GM11168 (cell line): ENCODE results near the gene PHPT1.
"Not testable (repeated sequence)": the region's sequence is repeated elsewhere in the genome, so short reads cannot be mapped to it uniquely, and the experiment has no call there.

Experiments
- in situ Hi-C: fragments of 300-500 bp; cut with MboI; formaldehyde crosslinking; loops from one replicate; pipeline ENCODE4 v1.12.0; 2022; ENCODE audit warnings: low sequenced_read_pairs; ENCODE audit not compliant: unreplicated experiment

Gene PHPT1

DNA sequence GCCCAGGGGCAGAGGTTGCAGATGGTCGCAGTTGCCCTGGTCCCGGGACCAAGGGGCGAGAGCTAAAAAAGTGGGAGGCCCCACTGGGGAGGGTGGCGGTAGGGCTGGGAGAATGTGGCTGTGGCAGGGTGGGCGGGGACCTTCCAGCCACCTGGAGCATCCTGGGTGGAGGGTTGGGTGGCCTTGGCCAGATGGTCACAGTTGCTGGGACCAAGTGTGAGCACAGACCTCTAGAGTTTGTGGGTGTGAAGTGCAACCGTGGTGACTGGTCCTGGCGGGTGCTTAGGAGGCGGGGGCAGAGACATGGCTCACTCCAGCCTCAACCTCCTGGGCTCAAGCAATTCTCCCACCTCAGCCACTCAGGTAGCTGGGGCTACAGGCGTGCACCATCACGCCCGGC, 31.4 kb downstream of the PHPT1 start:
- in situ Hi-C loops: no loop called here

DNA sequence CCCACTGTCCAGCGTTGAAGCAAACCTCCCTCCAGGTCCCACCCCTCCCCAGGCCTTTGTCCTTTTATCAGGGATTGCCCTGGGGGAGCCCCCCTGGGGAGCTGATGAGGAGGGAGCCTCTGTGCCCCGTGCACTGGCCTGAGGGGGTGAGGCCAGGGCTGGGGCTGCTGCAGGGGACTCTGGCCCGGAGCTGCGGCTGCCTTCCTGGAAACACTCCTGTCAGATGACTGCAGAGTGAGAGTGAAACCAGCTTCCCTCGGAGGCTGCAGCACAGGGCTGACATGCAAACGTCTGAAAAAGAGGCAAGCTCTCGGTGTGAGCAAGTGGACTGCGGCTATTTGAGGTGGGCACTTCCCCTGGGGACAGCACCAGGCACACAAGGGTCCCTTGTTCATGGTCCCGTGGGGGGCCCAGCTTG, 32.5 kb downstream of the PHPT1 start:
- in situ Hi-C loops: no loop called here

DNA sequence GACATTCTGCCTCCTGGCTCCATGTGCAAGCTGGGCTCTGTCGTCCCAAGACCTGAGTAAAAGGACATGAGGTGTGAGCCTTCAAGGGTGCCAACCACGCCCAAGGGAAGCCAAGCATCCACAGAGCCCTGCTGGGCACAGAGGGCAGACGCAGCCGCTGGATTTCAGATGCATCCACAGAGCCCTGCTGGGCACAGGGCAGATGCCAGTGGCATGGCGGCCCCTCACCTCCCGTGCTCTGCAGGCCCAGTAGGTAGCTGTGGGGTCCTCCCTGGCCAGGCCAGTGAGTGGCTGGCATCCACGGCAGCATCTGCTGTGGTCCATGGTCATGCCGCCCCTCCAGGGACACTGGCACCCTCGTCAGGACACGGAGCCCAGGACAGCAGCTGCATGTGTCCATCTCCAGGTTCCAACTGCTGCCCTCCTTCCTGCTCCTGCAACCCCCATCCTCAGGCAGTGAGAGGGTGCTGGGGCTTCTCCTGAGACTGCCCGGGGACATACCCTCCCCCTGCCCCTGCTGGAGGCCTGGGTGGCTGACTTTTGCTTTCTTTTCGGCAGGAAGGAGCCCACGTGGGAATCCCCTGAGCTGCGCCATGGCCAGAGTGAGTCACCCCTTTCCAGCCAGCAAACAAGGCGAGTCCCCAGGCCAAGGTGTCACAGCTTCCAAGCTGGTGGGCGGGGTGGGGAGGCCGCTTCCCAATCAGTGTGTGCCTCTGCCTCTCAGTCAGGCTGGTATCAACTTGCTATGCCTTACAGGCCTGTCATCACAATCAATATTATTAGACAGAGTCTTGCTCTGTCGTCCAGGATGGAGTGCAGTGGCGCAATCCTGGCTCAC, 33.1 kb downstream of the PHPT1 start:
- in situ Hi-C loops: no loop called here

DNA sequence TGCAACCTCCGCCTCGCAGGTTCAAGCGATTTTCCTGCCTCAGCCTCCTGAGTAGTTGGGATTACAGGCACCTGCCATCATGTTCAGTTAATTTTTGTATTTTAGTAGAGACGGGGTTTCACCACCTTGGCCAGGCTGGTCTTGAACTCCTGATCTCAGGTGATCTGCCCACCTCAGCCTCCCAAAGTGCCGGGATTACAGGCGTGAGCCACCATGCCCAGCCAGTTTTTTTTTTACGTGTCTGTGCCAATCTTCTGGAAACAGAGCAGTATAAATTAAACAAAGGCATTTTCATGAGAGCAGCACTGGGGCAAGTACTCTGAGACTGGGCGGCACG, 33.7 kb downstream of the PHPT1 start:
- in situ Hi-C loops: not testable (repeated sequence)

DNA sequence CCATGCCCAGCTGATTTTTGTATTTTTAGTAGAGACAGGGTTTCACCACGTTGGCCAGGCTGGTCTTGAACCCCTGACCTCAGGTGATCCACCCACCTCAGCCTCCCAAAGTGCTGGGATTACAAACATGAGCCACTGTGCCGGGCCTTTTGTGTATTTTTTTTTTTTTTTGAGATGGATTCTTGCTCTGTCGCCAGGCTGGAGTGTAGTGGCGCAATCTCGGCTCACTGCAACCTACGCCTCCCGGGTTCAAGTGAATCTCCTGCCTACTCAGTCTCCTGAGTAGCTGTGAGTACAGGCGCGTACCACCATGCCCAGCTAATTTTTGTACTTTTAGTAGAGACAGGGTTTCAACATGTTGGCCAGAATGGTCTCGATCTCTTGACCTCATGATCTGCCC, 34.5 kb downstream of the PHPT1 start:
- in situ Hi-C loops: not testable (repeated sequence)

DNA sequence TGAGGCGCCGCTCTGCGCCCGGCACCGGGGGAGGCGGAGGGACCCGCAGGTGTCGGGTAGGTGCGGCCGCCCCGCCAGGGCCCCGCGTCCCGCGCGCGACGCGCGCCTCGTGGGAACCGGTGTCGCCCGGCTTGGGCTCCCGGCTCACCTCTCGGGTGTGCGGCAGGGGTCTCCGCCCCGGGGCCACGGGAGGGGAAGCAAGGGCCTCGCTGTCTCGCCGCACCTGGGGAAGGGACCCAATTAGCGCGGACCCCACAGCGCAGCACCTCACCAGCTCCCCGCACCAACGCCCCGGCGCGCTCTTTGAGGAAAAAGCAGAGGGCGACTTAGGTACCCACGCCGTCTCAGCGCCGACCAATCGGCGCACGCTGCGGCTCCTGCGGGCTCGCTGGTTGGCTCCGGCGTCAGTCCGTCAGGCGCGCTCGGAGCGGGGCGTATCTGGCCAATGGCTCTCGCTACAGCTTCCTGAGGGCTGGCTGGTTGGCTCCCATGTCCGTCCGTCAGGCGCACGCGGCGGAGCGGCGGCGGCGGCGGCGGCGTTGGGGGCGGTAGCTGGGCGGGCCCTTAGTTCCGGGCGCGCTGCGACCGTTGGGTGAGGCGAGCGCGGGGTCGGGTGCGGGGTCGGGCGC, 36.9 kb downstream of the PHPT1 start, which contains the start of gene TRAF2:
Gene TRAF2, plus strand, starts transcription at position 567 of the 629 bp plus-strand sequence. CDS start 12,225 bp downstream, outside the sequence.
- in situ Hi-C loops: no loop called here

DNA sequence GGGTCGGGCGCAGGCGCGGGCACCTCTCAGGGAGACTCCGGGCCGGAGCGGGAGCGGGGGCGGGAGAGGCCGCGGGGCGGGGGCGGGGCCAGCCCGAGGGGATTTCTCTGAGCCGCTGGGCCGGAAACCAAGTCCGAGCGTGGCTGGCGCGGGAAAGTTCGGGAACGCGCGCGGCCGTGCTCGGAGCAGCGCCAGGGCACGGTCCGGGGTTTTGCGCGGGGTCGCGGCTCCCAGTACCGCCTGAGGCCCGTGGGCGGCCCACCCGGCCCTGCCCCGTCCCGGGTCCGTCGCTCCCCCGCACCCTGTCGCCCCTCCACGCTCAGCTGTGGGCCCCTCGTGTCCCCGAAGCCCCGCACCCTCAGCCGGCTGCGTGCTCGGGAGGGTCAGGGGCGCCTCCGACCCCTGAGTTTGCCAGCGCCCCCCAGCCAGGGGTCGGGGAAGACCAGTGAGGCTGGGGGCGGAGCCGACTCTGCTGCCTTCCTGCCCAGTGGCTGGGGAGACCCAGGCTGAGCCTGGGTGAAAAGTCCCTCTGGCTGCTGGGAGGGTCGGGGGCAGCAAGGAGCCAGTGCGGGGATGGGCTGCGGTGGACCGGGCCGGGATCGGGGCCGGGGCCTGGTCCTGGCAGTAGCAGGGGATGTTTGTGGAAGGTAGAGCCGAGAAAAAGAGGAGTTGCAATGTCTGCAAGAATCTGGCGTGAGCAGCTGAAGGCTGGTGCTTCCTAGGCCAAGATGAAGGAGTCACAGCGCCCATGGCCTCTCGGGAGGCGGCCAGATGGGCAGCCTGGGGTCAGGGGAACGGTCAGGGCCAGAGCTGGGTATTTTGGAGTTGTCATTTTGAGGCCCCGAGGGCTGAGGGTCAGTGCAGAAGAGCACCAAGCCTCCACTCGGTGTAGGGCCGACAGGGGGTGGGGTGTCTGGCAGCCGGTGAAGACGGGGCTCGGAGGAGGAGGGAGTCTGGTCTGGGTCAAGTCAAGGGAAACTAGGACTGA, 37.7 kb downstream of the PHPT1 start:
- in situ Hi-C loops: no loop called here

DNA sequence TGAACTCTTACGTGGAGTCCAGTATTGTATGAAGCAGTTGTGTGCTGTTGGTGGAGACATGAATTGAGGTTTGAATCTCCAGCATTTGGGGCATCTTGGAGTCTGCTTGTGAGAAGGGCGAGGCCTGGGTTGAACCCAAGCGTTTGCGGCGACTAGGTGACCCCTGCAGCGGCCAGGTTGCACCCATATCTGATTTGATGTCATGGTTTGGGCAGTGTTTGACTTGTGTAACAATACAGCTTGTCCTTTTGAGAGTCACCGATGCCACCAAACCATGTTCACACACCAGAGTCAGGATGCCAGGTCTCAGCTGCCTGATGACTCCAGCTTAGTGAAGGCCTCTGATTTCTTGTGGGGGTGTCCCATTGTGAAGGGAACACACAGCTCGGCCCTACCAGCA, 39.2 kb downstream of the PHPT1 start:
- in situ Hi-C loops: no loop called here

- in situ Hi-C loops: no loop called here
Measured at GRCh38 chr9:136889858-136890257, 40.6 kb downstream of the PHPT1 start.

DNA sequence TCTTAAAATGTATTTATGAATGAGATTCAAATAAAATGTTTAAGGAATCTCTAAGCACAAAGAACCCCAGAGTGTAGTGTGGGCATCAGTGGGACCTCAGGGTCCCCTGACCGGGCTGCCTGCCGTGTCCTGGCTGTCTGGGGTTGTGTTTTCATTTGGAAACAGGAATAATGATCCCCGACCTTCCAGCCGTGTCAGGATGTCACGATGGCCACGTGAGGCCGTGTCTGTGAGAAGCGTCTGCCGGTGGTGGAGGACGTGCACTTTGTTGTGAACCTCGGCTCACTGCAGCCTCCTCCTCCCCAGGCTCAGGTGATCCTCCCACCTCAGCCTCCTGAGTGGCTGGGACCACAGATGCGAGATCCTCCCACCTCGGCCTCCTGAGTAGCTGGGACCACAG, 41.5 kb downstream of the PHPT1 start:
- in situ Hi-C loops: no loop called here

DNA sequence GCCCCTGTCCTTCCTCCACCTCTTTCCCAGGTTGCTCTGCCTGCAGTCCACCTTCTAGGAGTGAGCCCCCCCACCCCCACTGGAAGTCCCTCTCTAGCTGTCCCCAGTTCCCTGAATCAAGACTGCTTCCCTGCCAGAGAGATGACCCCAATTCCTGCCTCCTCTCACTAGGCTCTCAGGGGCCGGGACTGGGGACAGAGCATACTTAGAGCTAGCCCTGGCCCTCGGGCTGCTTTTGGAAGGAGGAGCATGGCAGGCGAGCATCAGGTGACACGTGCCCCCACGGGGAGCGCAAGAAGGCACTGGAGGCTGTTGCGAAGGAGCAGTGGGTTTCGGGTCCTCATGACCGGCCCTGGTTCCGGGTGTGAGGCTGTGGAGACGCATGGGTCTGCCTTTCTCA, 46.8 kb downstream of the PHPT1 start:
- in situ Hi-C loops: no loop called here

DNA sequence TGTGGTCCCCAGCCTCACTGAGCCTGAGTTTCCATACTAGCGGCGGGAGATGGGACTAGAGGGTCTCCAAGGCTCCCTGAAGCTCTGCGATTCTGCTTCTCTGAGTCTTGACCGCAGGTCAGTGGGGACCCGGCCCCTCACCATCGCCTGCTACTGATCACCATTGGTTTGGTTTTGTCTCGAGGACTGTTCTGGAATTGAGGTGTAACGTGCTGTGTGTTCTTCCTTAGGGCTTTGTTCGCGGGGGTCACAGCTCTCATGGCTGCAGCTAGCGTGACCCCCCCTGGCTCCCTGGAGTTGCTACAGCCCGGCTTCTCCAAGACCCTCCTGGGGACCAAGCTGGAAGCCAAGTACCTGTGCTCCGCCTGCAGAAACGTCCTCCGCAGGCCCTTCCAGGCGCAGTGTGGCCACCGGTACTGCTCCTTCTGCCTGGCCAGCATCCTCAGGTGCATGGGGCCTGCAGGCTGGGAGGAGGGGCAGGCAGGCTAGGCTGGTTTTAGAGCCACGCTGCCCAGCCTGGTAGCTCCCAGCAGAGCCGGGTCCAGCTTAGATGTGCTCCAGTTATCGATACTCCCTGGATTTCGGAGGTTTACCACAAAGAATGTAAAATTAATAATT, 49.4 kb downstream of the PHPT1 start:
- in situ Hi-C loops: no loop called here

DNA sequence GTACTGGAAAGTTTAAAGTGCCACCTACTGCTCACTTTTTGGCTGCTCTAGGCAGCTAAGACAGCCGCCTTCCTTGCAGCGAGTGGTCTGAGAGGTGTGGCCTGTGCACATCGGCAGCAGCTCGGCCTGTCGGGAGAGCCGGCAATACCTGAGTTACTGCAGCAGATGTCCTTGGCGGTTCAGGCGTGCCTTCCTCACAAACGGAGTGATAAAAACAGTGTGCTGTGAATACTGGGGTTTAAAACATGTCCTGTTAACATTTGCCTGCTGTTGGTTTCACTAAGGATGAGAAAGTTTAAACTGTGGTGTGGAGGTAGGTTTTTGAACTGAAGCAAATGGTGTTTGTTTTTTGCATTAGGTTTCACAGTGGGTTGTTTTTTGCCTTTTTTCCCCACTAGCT, 50.0 kb downstream of the PHPT1 start:
- in situ Hi-C loops: no loop called here

- in situ Hi-C loops: no loop called here
Measured at GRCh38 chr9:136900556-136900955, 51.3 kb downstream of the PHPT1 start.
